Left colon (tissue), 2 donors: ENCODE measurements around the gene ITGB8. TPM values are rescaled to one million over a fixed set of nuclear protein-coding genes. Genes with fewer than 3 reads are reported as not detected.
A peak's percentile ranks its signal among the peaks of the same experiment; 100 is the strongest.

Experiments
- ATAC-seq: fragments of 200-7000 bp; cut with Tn5 transposase; one replicate; pipeline ENCODE4 v1.9.1; 2020; ENCODE audit warnings: mild to moderate bottlenecking, moderate library complexity
- DNase-seq, 2 donors: peaks; one replicate each; pipeline ENCODE4 v3.0.0-alpha.2; 2020
- intact Hi-C, 2 donors: fragments of 100-400 bp; cut with DNase I in 1 of 2; cut with micrococcal nuclease in 1 of 2; formaldehyde crosslinking; loops; one replicate each; pipeline versions ENCODE4 v1.11.2 to v1.14.0; 2022; cut with DNase I, micrococcal nuclease
- total RNA-seq, 2 donors: library from RNA; stranded (reverse); fragmentation: NEBNext Ultra II Directional; extraction: Animal tissue kit (Norgen Biotek cat#: 25700); gene quantifications; one replicate each; pipeline ENCODE4 v1.2.1, GENCODE V29; 2021
- donor health status: DM: no; HTN: no; CAD: no.
- donor health status: DM: yes; HTN: yes; CAD: no.

ITGB8 gene
- total RNA-seq, 2 donors from 2014 or later, result 8.8 to 8.9 TPM

DNA sequence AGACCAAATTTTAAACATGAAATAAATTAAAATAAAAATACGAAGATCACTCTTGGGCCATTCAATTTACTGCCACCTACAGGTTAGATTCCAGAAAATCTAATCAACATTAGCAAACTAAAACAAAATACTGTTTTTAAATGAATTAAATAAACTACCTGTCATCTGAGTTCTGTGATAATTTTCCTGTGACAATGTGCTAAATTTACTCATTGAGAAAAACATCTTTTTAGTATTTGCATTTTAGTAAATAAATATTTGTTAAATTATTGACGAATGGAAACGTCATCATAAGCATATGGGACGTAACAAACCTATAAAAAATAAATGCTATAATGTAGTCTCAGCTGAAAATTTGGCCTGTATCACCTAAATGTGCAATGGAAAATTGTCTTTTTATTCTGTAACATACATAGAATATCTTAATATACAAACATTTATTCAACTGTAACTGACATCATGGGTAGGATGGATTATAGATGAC, 72.1 kb downstream of the ITGB8 start:
- no peak for DNase-seq
- no peak for ATAC-seq
- intact Hi-C loops, result no loop called here

DNA sequence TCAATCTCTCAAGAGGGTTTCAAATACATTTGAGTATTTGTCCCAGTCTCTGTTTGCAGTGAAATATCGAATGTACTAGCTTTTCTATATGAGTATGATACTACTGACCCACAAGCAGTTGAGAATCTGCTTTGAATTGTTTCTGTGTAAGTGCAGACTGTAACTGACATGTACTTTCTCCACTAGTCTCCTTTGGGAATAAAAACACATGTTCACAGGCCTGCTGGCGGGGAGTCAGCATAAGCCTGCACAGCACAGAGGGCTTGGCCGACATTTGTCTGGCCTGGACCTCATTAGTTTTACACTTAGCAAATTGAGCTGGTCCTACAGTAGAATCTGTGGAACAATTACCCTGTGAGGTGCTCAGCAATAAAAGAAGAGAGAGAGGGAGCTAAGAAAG, 72.6 kb downstream of the ITGB8 start:
- intact Hi-C loops, result no loop called here
- ATAC-seq (no peak), DNase-seq (no peak)

DNA sequence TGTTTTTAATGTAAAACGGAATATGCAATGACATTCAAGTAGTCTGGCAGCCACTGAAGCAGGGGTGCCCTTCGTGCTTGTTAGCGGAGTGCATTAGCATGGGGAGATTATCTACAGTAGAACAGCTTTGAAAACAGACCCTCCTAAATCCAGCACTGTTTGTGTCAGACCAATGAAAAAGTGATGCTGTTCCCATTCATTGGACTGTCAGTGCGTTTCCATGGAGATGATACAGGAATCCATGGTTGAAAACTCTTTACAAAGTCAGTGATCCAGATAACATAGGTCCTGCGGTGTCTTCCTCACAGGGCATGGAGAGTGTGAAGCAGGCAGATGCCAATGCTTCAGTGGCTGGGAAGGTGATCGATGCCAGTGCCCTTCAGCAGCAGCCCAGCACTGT, 73.6 kb downstream of the ITGB8 start:
- ATAC-seq (no peak), DNase-seq (no peak)
- intact Hi-C loops, result no loop called here

DNA sequence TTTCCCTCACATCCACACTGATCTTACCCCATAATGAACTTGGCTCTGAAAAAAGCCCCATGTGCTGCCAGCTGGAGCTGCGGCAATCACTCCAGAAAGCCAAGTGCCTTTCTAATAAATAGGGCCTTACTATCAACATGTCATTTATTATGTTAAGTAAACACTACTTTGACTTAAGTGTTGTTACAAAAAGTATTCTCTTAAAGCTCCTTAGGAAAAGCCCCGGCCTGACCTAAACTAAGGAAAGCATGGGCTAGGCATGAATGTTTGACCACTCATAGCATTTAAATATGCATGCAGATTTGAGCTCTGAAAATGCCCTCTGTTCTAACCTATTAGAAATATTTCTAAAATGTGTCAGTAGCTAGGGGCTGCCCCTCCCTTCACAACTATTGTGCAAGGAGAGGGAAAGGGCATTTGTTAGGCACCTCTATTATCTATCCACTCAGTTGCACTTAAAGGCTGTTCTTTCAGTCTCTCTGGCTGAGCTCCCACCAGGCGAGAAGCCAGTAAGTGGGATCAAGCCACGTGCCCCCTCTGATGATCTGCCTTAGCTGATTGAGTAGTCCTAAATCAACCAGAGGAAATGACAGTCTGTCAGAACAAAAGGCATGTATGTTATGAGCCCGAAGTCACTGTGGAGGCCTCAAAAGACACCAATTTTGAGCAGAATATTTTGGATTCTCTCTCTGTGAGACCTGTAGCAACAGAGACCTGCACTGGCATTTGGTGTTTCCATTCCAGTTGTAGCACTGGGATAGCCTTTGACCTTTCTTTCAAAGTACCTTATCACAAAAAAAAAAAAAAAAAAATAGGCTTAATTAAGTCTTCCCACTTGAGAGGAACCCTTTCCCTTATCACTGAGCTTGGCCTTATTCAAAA, 77.1 kb downstream of the ITGB8 start:
- intact Hi-C loops, result no loop called here
- DNase-seq (no peak), ATAC-seq (no peak)

DNA sequence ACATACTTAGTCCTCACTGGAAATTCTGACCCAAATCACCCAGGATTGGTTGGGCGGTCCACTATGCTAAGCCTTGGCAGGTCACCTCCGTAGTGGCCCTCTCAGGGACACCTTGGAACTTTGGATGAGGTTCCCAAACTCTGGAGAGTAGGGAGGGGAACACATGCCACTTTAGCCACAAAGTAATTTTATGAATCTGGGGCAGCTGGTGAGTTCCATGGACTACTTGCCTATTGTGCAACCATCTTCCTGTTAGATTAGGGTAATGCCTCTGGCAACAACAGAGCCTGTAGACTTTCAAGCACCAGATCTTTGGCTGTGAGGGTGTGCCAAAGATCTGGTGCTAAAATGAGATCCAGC, 77.7 kb downstream of the ITGB8 start:
- intact Hi-C loops, result no loop called here
- ATAC-seq (no peak), DNase-seq (no peak)

DNA sequence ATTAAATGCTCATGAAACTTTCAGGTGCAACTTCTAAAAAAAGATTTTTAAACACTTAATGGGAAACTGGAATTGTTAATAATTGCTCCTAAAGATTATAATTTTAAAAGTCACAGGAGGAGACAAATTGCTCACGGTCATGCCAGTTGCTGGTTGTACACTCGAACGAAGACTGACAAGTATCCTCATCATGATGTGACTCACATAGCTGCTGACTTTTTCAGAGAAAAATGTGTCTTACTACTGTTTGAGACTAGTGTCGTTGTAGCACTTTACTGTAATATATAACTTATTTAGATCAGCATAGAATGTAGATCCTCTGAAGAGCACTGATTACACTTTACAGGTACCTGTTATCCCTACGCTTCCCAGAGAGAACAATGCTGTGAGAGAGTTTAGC, 79.3 kb downstream of the ITGB8 start:
- no peak for ATAC-seq

DNA sequence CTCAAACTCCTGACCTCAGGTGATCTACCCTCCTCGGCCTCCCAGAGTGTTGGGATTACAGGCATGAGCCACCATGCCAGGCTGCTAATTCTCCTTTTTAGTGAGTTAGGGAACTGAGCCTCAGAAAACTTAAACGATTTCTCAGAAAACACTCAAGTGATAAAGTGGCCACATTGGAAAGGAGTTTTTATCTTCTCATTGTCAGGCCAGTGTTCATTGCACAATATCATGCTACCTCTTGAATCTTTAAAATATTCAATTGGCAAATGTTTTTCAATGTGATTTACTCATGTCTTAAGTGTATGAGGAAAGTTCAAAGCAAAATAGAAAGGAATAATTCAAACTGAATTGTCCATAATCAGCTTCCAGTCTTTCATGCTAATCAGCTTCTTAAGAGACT, 80.7 kb downstream of the ITGB8 start:
- ATAC-seq (no peak), DNase-seq (no peak)
- intact Hi-C loops, result no loop called here

More for the DNA sequence above, 79.3 kb downstream of the ITGB8 start:
- no peak for DNase-seq
- intact Hi-C loops, result no loop called here

DNA sequence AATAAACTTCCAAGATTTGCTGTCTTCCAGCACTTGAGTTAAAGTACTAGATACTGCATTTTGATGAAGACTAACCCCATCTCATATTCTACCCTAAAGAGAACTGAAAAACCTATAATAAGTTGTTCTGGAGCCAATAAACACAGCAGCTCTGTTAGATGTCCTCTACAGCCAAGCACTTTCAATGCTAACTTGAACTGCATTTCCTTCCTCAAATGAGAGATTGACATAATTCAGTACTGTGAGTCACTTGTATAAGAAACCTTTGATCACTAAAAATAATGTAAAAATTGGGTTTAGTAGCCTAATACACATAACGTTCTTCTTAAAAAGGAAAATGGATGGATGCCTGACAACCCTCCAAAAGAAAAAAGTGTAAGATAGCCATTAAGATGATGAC, 81.3 kb downstream of the ITGB8 start:
- ATAC-seq (peak; percentile 33), DNase-seq (no peak)
- intact Hi-C loops, result no loop called here

DNA sequence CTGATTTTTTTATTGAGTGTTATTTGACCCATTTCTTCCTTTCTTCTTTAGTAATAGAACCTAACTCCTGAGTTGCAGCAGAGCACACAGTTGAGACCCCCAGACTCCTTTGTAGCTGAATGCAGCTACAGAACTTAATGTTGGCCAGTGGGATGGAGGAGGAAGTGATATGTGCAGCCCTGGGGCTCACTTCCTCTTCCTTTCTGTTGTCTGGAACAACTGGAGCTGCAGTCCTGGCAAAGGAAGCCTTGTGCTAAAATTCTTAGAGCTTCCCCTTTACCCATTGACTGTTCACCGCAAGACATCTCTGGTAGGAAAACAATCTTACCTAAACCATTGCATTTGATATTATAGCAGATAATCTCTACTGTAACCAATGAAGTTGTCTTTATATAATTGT, 86.6 kb downstream of the ITGB8 start:
- peak; percentile 70 for ATAC-seq
- peak in 1 of 2 donors; percentile 36 for DNase-seq
- intact Hi-C loops, result no loop called here

DNA sequence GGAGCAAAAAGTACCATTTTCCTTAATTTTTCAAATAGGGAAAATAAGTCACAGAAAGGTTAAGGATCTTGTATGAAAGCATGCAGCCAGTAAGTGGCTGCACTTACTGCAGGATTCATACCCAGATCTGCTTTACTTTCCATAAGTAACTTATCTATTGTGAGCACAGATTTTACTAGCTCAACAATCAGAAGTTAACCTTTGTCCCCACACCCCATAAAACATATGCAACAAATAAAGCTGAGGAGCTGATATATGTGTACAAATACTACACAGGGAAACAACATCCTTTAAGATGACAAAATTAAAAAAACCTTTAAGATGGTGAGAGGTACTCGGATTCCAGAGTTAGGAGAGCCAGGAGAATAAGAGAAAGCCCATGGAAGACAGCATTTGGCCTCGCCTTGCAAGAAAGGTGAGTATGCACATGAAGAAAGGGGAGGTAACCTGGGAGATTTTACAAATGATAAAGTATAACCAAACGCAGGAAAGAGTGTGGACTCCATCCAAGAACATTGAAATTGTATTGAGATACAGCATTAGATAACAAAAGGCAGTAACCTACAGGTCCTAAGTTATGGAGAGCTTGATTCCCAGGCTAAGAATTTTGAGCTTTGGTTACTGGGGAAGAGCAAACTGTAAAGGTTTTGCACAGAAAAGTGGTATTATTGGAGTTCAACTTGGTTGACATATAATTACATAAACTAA, 87.1 kb downstream of the ITGB8 start:
- intact Hi-C loops, result no loop called here
- peak; percentile 98 for ATAC-seq
- no peak for DNase-seq

DNA sequence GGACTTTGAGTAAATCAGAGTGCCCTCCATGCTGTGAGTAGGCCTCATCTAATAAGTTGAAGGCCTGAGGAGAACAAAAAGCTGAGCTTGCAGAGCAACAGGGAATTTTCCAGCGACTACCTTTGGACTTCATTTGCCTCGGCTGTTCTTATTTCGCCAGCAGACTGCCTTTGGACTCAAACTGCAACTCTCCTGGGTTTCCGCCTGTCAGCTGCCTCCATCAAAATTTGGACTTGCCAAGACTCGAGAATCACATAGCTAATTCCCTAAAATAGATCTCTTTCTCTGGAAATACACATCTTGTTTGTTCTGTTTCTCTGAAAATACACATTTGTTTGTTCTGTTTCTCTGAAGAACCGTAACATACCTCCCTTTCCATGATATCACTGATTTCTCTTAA, 93.8 kb downstream of the ITGB8 start:
- ATAC-seq (no peak), DNase-seq (no peak)
- intact Hi-C loops, result no loop called here

DNA sequence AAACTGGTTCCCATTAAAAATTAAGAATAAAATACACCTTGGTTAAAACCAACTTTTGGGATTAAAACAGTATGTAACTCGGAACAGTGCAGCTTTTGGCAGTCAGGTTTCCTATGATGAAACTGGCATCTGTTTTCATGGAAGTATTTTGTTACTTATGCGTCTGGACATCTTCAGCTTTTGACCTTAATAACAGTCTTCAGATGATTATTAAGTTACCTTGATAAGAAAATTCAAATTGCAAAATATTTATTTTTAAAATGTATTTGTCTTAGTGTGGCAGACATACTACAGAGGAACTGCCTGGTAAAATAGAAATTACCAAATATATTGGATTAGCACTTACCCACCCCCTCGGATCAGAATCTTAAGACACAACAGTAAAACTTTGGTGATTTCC, 100.0 kb downstream of the ITGB8 start:
- intact Hi-C loops, result no loop called here
- ATAC-seq (no peak), DNase-seq (no peak)

DNA sequence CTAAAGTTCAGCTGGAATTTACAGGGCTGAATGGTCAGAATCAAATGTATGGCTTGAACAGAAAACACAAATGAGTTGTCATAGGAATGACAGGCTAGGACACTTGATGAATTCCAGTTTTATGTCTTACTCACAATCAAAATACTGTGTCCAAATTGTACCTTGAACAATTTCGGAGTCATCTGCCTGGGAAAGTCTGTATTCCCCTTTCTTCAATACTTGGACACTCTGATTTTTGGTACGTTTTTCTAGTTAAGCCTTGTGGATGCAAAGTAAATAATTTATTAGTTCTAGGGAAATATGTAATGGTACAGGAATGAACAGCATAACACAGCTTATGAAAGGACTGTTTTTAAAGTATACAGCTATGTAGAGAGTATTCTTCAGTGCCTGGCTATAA, 100.4 kb downstream of the ITGB8 start:
- DNase-seq, result no peak
- no peak for ATAC-seq
- intact Hi-C loops, result no loop called here

DNA sequence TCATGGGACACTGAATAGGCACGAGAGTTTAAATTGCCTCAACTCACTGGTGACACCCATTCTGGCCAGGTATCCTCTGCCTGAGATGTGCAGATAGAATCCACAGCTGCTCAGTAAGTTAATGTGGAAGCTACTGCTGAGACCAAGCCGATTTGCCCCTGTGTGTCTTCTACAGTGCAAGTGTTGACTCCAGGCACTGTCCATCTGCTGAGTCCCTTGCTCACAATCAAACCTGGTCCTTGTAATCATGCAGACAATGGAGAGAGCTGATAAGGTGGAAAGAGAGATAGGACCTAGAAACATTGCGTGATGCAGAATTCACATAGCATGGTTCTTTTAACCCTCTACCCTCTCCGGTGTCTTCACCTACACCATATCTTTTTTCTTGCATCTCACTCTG, 101.4 kb downstream of the ITGB8 start:
- intact Hi-C loops, result no loop called here
- ATAC-seq (no peak), DNase-seq (no peak)

DNA sequence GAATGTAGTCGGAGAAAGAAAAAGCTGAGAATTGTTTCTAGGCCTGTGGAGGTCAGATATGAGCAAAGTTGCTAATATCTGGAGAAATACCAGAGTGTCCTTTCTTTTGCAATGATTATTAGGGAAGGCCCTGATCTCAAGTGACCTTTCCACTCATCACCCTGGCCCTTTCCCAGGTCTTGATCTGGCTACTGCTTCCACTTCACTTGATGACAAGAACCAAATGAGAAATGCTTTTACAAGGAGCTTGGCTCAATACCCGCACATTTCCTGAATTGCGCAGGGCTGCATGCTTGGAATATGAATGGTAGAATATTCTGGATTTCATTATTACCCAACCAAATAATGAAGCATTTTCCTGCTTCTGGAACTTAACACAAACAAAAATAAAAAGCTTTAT, 104.6 kb downstream of the ITGB8 start:
- intact Hi-C loops, result no loop called here
- peak in 1 of 2 donors; percentile 39 for DNase-seq
- no peak for ATAC-seq

DNA sequence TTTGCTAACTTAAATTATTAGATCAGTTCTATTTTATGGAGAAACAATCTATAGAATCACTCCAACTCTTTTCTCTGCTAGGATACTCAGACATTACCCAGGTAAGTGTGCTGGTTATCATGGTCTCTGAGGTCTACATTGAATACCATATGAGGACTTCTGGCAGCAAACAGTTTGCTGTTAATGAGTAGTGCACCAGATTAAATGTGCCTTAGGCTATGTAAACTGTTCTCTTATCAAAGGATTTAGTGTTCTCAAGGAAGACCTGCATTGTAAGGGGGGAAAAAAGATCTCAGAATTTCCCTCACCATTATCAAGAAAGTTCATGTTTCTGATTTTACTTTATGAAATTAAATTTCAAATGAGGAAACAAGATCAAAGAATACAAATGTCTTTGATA, 107.5 kb downstream of the ITGB8 start:
- DNase-seq (no peak), ATAC-seq (peak; percentile 64)
- intact Hi-C loops, result no loop called here

DNA sequence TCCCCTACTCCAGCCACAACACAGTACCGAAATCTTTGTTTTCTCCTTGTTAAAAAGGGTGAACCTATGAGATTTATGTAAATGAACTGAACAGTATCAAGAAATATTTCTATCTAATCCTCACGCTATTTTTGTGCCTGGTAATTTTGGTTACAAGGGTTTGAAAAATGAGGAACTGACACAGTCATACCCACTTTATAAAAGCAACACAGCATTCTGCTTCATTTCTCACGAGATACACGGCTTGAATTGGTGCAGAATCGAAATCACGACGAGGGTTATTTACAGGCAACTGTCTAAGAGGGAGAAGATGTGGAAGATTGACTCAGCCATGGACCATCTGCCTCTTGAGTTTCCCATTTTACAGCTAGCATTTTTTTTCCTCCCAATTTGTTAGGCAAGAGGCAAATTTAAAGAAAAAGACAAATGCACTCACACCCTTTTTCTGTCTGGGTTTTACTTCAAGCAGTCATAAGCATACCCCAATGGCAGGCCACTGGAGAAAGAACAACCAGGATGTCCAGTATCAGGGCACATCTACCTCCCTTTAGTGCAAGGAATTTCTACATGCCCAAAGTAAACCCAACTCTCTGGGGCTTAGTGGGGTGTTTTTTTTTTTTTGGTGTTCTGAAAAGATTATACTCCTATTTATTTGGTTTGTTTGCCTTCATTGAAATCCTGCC, 108.1 kb downstream of the ITGB8 start:
- no peak for ATAC-seq
- intact Hi-C loops, result no loop called here
- no peak for DNase-seq

DNA sequence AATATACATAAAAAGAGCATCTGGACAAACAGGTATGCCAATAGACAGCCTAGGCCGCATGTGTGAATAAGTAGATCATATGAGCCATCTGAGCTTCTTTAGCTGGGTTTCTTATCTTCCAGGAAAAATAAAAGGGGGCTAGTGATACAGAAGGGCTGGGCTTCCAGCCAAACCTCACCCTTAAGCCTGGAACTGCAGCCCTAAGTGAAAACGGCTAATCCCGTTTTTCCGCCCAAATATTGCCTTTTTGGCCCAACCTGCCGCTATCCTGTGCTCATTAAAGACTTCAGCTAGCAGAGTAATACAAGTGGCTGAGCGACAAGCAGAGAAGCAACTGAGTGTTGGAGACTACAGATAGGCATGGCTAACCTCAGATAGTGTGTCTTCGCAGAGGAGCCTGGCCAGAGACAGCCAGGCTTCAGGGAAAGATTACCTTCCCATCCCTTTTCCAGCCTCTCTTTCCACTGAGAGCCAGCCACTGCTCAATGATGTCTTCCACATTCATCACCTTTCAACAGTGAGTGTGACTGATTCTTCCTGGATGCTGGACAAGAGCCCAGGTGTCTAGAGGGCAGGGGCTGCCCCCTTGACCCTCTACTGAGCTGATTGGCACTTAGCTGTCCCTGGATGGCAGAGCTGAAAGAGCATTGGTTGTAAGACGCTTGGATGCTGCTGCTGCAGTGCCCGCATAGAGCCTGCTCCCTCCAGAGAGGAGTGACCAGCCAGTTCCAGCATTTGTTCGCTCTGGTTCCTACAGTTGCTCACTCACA, 108.9 kb downstream of the ITGB8 start:
- intact Hi-C loops, result no loop called here
- no peak for DNase-seq
- no peak for ATAC-seq

DNA sequence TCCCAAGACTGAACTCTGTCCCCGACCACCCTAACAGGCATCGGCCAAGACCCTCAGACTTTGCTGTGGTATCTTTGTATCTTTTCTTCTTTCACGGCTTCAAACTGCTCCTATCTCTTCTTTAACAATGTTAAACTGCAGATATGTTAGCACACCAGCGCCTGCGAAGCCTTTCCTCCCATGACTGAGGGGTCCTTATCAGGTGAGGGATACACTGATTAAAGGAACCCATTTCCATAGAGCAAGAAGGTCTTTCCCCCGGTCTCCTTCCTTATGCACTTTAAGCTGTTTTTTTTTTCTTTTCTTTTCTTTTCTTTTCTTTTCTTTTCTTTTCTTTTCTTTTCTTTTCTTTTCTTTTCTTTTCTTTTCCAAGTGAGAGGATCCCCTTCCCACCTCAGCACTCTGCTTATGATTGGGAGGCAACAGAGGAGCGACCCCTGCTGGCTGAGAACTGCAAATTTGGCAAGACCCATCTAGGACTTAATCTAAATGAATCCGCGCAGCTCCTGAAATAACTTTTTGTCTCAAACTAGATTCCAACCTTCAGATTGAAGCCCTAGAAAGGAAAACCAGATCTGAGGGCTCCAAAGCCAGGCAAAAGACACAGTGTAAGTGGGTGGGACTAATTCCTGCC, 109.9 kb downstream of the ITGB8 start:
- no peak for ATAC-seq
- intact Hi-C loops, result no loop called here
- DNase-seq, result peak in 1 of 2 donors; percentile 45
